H4 (cell line): Measurements from ENCODE around the gene SPRR5. TPM values are rescaled to one million over a fixed set of nuclear protein-coding genes. Genes with fewer than 3 reads are reported as not detected.

Experiments
- DNase-seq: peaks from one replicate; pipeline ENCODE4 v3.0.0-alpha.2; 2015; ENCODE audit warnings: low spot score
- total RNA-seq: library from RNA; depleted of rRNA; stranded (reverse); fragments of >200 nt; shearing (Covaris generic); gene quantifications from 2 replicates; pipeline ENCODE4 v1.2.3, GENCODE V29; 2014; rRNA removed

Gene SPRR5
- total RNA-seq, result not detected in 2 replicates

- no peak for DNase-seq
Measured at GRCh38 chr1:152946651-152947256, at the start of gene SPRR5. SPRR5 (plus strand) TSS chr1:152947206; CDS start chr1:152948555, 1,349 bp downstream.

- DNase-seq, result no peak
Measured at GRCh38 chr1:152899027-152899426, 48.0 kb upstream of the SPRR5 start.

- DNase-seq, result no peak
Measured at GRCh38 chr1:152899883-152900282, 47.1 kb upstream of the SPRR5 start.

- DNase-seq, result no peak
Measured at GRCh38 chr1:152901631-152902030, 45.4 kb upstream of the SPRR5 start.

- DNase-seq, result no peak
Measured at GRCh38 chr1:152902636-152903035, 44.4 kb upstream of the SPRR5 start.

- no peak for DNase-seq
Measured at GRCh38 chr1:152904688-152905440, 42.1 kb upstream of the SPRR5 start.

GRCh38 chr1:152906023-152906565, 40.9 kb upstream of the SPRR5 start:
- DNase-seq, result peak; percentile 68

- no peak for DNase-seq
Measured at GRCh38 chr1:152907686-152908601, 39.1 kb upstream of the SPRR5 start, which contains the start of gene IVL. IVL (plus strand) TSS chr1:152908546; CDS start chr1:152909798, 1,252 bp downstream.

- DNase-seq, result no peak
Measured at GRCh38 chr1:152909206-152909605, 37.8 kb upstream of the SPRR5 start.

- DNase-seq, result no peak
Measured at GRCh38 chr1:152912471-152912870, 34.5 kb upstream of the SPRR5 start.

GRCh38 chr1:152912900-152913299, 34.1 kb upstream of the SPRR5 start:
- no peak for DNase-seq

- DNase-seq, result no peak
Measured at GRCh38 chr1:152917794-152918193, 29.2 kb upstream of the SPRR5 start.

- DNase-seq, result no peak
Measured at GRCh38 chr1:152919071-152919470, 27.9 kb upstream of the SPRR5 start.

- DNase-seq, result no peak
Measured at GRCh38 chr1:152924191-152924590, 22.8 kb upstream of the SPRR5 start.

GRCh38 chr1:152926091-152926490, 20.9 kb upstream of the SPRR5 start:
- DNase-seq, result no peak

GRCh38 chr1:152928671-152929070, 18.3 kb upstream of the SPRR5 start:
- DNase-seq, result no peak

GRCh38 chr1:152932170-152932811, 14.7 kb upstream of the SPRR5 start:
- no peak for DNase-seq

- DNase-seq, result no peak
Measured at GRCh38 chr1:152933196-152933595, 13.8 kb upstream of the SPRR5 start.

GRCh38 chr1:152940614-152941013, 6.4 kb upstream of the SPRR5 start:
- DNase-seq, result no peak

- DNase-seq, result no peak
Measured at GRCh38 chr1:152941037-152941711, 5.8 kb upstream of the SPRR5 start.

- no peak for DNase-seq
Measured at GRCh38 chr1:152942161-152942560, 4.8 kb upstream of the SPRR5 start.
